DOHH2 (cell line): Measurements from ENCODE around the gene PARM1.

ENCODE experiments used
- H3F3A ChIP-seq: fragments of 200-600 bp; sonication (generic), shearing (Covaris generic); 2 replicates; pipeline ENCODE4 v1.6.0; 2016; ENCODE audit warnings: antibody characterized with exemption, mild to moderate bottlenecking; ENCODE audit not compliant: control insufficient read depth, insufficient read depth
- H3K27ac ChIP-seq: fragments of 200-600 bp; sonication (generic); 2 replicates; pipeline ENCODE4 v1.5.1; 2014; ENCODE audit warnings: low read depth, mild to moderate bottlenecking, low read length, moderate library complexity
- H3K27me3 ChIP-seq: fragments of 200-600 bp; sonication (generic); 2 replicates; pipeline ENCODE4 v1.6.1; 2014; ENCODE audit warnings: mild to moderate bottlenecking, low read length, mixed read lengths; ENCODE audit not compliant: control insufficient read depth
- H3K36me3 ChIP-seq: fragments of 200-600 bp; sonication (generic); 2 replicates; pipeline ENCODE4 v1.6.1; 2014; ENCODE audit warnings: mild to moderate bottlenecking, low read length, moderate library complexity, mixed read lengths; ENCODE audit not compliant: control insufficient read depth
- H3K4me1 ChIP-seq: fragments of 200-600 bp; sonication (generic); 2 replicates; pipeline ENCODE4 v1.6.1; 2014; ENCODE audit warnings: mild to moderate bottlenecking, low read length, mixed read lengths; ENCODE audit not compliant: control insufficient read depth
- H3K4me2 ChIP-seq: fragments of 200-600 bp; sonication (generic); 2 replicates; pipeline ENCODE4 v1.6.0; 2014; ENCODE audit warnings: mild to moderate bottlenecking, low read length, moderate library complexity
- H3K4me3 ChIP-seq: fragments of 200-600 bp; sonication (generic); 2 replicates; pipeline ENCODE4 v1.5.1; 2014; ENCODE audit warnings: mild to moderate bottlenecking, low read length, mixed read lengths
- H3K79me2 ChIP-seq: fragments of 200-600 bp; sonication (generic); 2 replicates; pipeline ENCODE4 v1.6.1; 2014; ENCODE audit warnings: mild to moderate bottlenecking, low read length, mixed read lengths; ENCODE audit not compliant: control insufficient read depth
- H3K9me2 ChIP-seq: fragments of 200-600 bp; sonication (generic); replicated peaks from 2 replicates; pipeline ENCODE4 v1.6.1; 2014; ENCODE audit warnings: mild to moderate bottlenecking, low read length, mixed read lengths; ENCODE audit not compliant: control insufficient read depth
- H3K9me3 ChIP-seq: fragments of 200-600 bp; sonication (generic); 2 replicates; pipeline ENCODE4 v1.6.1; 2014; ENCODE audit warnings: antibody characterized with exemption, low read length, mixed read lengths; ENCODE audit not compliant: control insufficient read depth, insufficient read depth
- H4K20me1 ChIP-seq: fragments of 200-600 bp; sonication (generic); 2 replicates; pipeline ENCODE4 v1.6.0; 2014; ENCODE audit warnings: low read depth, mild to moderate bottlenecking, antibody characterized with exemption, low read length, moderate library complexity; ENCODE audit not compliant: control insufficient read depth, insufficient read depth
- EZH2phosphoT487 ChIP-seq: fragments of 200-600 bp; sonication (generic); IDR thresholded peaks from 2 replicates; pipeline ENCODE4 v1.6.1; 2017; ENCODE audit warnings: borderline replicate concordance, mild to moderate bottlenecking, antibody characterized with exemption, low read length, moderate library complexity, mixed read lengths
- TF ChIP-seq, protein P1 (sequence below): fragments of 200-600 bp; sonication (generic); IDR thresholded peaks from one replicate; pipeline ENCODE4 v1.5.1; 2014; ENCODE audit warnings: antibody characterized with exemption, mild to moderate bottlenecking, low read depth, low read length; ENCODE audit not compliant: poor library complexity, severe bottlenecking

The PARM1 gene

GRCh38 chr4:74948236-74948635 lies 15.3 kb downstream of the PARM1 start:
- Histone ChIP-seq H3K36me3 (no peaks in the 10 kb centered on the region), H3K9me2 (no peaks in the 10 kb centered on the region), H3K4me1 (no peaks in the 10 kb centered on the region), H3K27ac (no peak overlapping the region), H3F3A (no peaks in the 10 kb centered on the region), H3K27me3 (no peaks in the 10 kb centered on the region), H3K9me3 (no peaks in the 10 kb centered on the region), H3K4me3 (no peak overlapping the region), H3K79me2 (no peaks in the 10 kb centered on the region), H4K20me1 (no peaks in the 10 kb centered on the region), H3K4me2 (no peak overlapping the region)
- TF ChIP-seq EZH2phosphoT487: no peak
- TF ChIP-seq, protein P1, sequence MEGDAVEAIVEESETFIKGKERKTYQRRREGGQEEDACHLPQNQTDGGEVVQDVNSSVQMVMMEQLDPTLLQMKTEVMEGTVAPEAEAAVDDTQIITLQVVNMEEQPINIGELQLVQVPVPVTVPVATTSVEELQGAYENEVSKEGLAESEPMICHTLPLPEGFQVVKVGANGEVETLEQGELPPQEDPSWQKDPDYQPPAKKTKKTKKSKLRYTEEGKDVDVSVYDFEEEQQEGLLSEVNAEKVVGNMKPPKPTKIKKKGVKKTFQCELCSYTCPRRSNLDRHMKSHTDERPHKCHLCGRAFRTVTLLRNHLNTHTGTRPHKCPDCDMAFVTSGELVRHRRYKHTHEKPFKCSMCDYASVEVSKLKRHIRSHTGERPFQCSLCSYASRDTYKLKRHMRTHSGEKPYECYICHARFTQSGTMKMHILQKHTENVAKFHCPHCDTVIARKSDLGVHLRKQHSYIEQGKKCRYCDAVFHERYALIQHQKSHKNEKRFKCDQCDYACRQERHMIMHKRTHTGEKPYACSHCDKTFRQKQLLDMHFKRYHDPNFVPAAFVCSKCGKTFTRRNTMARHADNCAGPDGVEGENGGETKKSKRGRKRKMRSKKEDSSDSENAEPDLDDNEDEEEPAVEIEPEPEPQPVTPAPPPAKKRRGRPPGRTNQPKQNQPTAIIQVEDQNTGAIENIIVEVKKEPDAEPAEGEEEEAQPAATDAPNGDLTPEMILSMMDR: no peak

DNA sequence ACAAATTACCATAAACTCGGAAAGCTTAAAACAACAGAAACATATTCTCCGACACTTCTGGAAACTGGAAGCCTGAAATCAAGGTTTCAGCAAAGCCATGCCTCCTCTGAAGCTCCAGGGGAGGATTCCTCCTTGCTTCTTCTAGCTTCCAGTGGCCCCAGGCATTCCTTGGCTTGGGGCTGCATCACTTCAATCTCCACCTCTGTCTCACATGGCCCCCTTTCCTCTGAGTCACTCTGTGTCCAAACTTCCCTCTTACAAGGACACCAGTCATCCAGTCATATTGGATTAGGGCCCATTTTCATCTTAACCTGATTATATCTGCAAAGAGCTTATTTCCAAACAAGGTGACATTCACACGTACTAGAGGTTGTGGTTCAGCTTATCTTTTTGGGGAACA lies 17.3 kb downstream of the PARM1 start:
- Histone ChIP-seq H3K79me2 (no peaks in the 10 kb centered on the region), H4K20me1 (no peaks in the 10 kb centered on the region), H3F3A (no peaks in the 10 kb centered on the region), H3K27ac (no peak overlapping the region), H3K9me3 (no peaks in the 10 kb centered on the region), H3K9me2 (no peaks in the 10 kb centered on the region), H3K4me3 (no peak overlapping the region), H3K4me1 (no peaks in the 10 kb centered on the region), H3K27me3 (no peaks in the 10 kb centered on the region), H3K36me3 (no peaks in the 10 kb centered on the region), H3K4me2 (no peak overlapping the region)
- no peak for TF ChIP-seq EZH2phosphoT487
- TF ChIP-seq, protein P1: no peak

DNA sequence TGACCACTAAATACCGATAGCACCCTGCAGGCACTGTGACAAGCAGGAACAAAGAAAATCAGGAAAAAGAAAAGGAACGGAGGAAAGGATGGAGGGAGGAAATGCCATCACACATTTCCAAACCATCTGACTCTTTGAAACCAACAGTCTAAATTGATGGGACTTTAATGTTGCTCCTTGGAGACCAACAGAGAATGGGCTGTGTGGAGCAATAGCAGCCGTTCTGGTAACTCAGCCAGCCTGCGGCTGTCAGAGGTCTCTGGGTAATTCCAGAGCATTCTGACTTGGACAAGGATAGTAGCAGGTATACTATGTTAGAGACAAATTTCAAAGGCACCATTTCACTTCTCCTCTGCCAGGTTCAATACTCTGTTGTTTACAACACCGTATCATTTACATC lies 18.0 kb downstream of the PARM1 start:
- H3K36me3 ChIP-seq: no peaks in the 10 kb centered on the region
- H3K9me2 ChIP-seq: no peaks in the 10 kb centered on the region
- H3K4me2 ChIP-seq: no peak overlapping the region
- H3K27ac ChIP-seq: no peak overlapping the region
- no peaks in the 10 kb centered on the region for H3F3A ChIP-seq
- H3K9me3 ChIP-seq: no peaks in the 10 kb centered on the region
- no peaks in the 10 kb centered on the region for H4K20me1 ChIP-seq
- TF ChIP-seq EZH2phosphoT487: no peak
- TF ChIP-seq, protein P1: no peak
- no peaks in the 10 kb centered on the region for H3K27me3 ChIP-seq
- H3K4me1 ChIP-seq: no peaks in the 10 kb centered on the region
- no peaks in the 10 kb centered on the region for H3K79me2 ChIP-seq
- H3K4me3 ChIP-seq: no peak overlapping the region

GRCh38 chr4:74953647-74954046 lies 20.7 kb downstream of the PARM1 start:
- no peak overlapping the region for H3K4me2 ChIP-seq
- no peaks in the 10 kb centered on the region for H3F3A ChIP-seq
- TF ChIP-seq, protein P1: no peak
- TF ChIP-seq EZH2phosphoT487: no peak
- H3K9me3 ChIP-seq: no peaks in the 10 kb centered on the region
- H3K9me2 ChIP-seq: no peaks in the 10 kb centered on the region
- no peak overlapping the region for H3K27ac ChIP-seq
- no peaks in the 10 kb centered on the region for H3K4me1 ChIP-seq
- H3K36me3 ChIP-seq: no peaks in the 10 kb centered on the region
- no peaks in the 10 kb centered on the region for H3K79me2 ChIP-seq
- no peaks in the 10 kb centered on the region for H4K20me1 ChIP-seq
- no peaks in the 10 kb centered on the region for H3K27me3 ChIP-seq
- no peak overlapping the region for H3K4me3 ChIP-seq
